Vagina (tissue), 2 donors: ENCODE results near the gene AQP5.

Source experiments
- CTCF ChIP-seq, 3 experiments: fragments of 450-650 bp in 2 of 3; fragments of 200-600 bp in 1 of 3; sonication (generic) in 1 of 3; IDR thresholded peaks; one replicate each; pipeline ENCODE4 v1.5.1; 2017 to 2019; ENCODE audit warnings: antibody characterized with exemption in 3 of 3, mild to moderate bottlenecking in 2 of 3, moderate library complexity in 2 of 3
- POLR2A ChIP-seq, 2 donors: fragments of 450-650 bp; IDR thresholded peaks; one replicate each; pipeline ENCODE4 v1.6.1; 2017; ENCODE audit warnings: antibody characterized with exemption in 2 of 2, mild to moderate bottlenecking in 2 of 2, moderate library complexity in 2 of 2
- POLR2AphosphoS5 ChIP-seq, 2 donors: sonication (generic); formaldehyde crosslinking; IDR thresholded peaks; one replicate each; pipeline ENCODE4 v1.9.0; 2017; ENCODE audit warnings: antibody characterized with exemption in 2 of 2, mild to moderate bottlenecking in 2 of 2, low read depth in 1 of 2; ENCODE audit not compliant: insufficient read depth in 1 of 2

GRCh38 chr12:50014342-50014741 lies 52.7 kb downstream of the AQP5 start:
- no peak for TF ChIP-seq CTCF (IDR thresholded peaks at IDR 0.05)
- no peak for TF ChIP-seq POLR2A (IDR thresholded peaks at IDR 0.05)
- TF ChIP-seq POLR2AphosphoS5 (IDR thresholded peaks at IDR 0.05; ENCODE audit: insufficient read depth in 1 of 2, low read depth in 1 of 2), result no peak
